Measurements from ENCODE around the gene PHLDA3. TPM values are rescaled to one million over a fixed set of nuclear protein-coding genes. Genes with fewer than 3 reads are reported as not detected.
A peak's percentile ranks its signal among the peaks of the same experiment; 100 is the strongest.

Gene PHLDA3
- total RNA-seq, 6 experiments from 2014 or later: 1.0 to 10.9 (median 2.7) TPM

- intact Hi-C loops (cut with DNase I): no loop called here
- no peaks in the 10 kb centered on the region for H3K9me3 ChIP-seq
- TF ChIP-seq POLR2A (IDR thresholded peaks at IDR 0.05) (no peak), CTCF (IDR thresholded peaks at IDR 0.05) (no peak)
- no peaks in the 10 kb centered on the region for H3K27me3 ChIP-seq
- ATAC-seq: no peak
- 45% methylated on average over 3 of the region's 3 CpGs for WGBS (ENCODE audit: insufficient coverage, low coverage, low lambda C conversion rate, missing lambda C conversion rate)
- H3K4me1 ChIP-seq: no peaks in the 10 kb centered on the region
- H3K4me3 ChIP-seq: no peak overlapping the region
- DNase-seq: no peak
- H3K36me3 ChIP-seq: no peaks in the 10 kb centered on the region
- H3K27ac ChIP-seq: no peak overlapping the region
Measured at GRCh38 chr1:201436969-201437368, 32.0 kb downstream of the PHLDA3 start.

- H3K27me3 ChIP-seq: no peaks in the 10 kb centered on the region
- intact Hi-C loops (cut with DNase I): no loop called here
- no peak overlapping the region for H3K4me3 ChIP-seq
- DNase-seq (peak in 1 of 3 donors; percentile 15), ATAC-seq (no peak)
- no peak overlapping the region for H3K27ac ChIP-seq
- TF ChIP-seq POLR2A (IDR thresholded peaks at IDR 0.05): no peak
- TF ChIP-seq CTCF (IDR thresholded peaks at IDR 0.05): no peak
- H3K9me3 ChIP-seq: no peaks in the 10 kb centered on the region
- H3K4me1 ChIP-seq: no peaks in the 10 kb centered on the region
- 53% methylated on average over 6 of the region's 6 CpGs for WGBS (ENCODE audit: insufficient coverage, low coverage, low lambda C conversion rate, missing lambda C conversion rate)
- H3K36me3 ChIP-seq: no peaks in the 10 kb centered on the region
Measured at GRCh38 chr1:201436393-201436792, 32.6 kb downstream of the PHLDA3 start.

- Histone ChIP-seq H3K27me3 (no peaks in the 10 kb centered on the region), H3K4me1 (no peaks in the 10 kb centered on the region), H3K4me3 (no peak overlapping the region), H3K36me3 (no peaks in the 10 kb centered on the region), H3K27ac (no peak overlapping the region), H3K9me3 (no peaks in the 10 kb centered on the region)
- ATAC-seq (no peak), DNase-seq (no peak)
- intact Hi-C loops (cut with DNase I): no loop called here
- WGBS (ENCODE audit: insufficient coverage, low coverage, low lambda C conversion rate, missing lambda C conversion rate): 81% methylated on average over 3 of the region's 3 CpGs
- TF ChIP-seq POLR2A (IDR thresholded peaks at IDR 0.05) (no peak), CTCF (IDR thresholded peaks at IDR 0.05) (no peak)
Measured at GRCh38 chr1:201434266-201434665, 34.7 kb downstream of the PHLDA3 start.

GRCh38 chr1:201433609-201434008 lies 35.4 kb downstream of the PHLDA3 start:
- Histone ChIP-seq H3K27ac (no peak overlapping the region), H3K9me3 (no peaks in the 10 kb centered on the region), H3K4me1 (no peaks in the 10 kb centered on the region), H3K4me3 (no peak overlapping the region), H3K36me3 (no peaks in the 10 kb centered on the region), H3K27me3 (no peaks in the 10 kb centered on the region)
- intact Hi-C loops (cut with DNase I): no loop called here
- ATAC-seq (no peak), DNase-seq (no peak)
- TF ChIP-seq CTCF (IDR thresholded peaks at IDR 0.05): no peak
- WGBS (ENCODE audit: insufficient coverage, low coverage, low lambda C conversion rate, missing lambda C conversion rate): 66% methylated on average over 6 of the region's 6 CpGs

GRCh38 chr1:201430776-201431175 lies 38.2 kb downstream of the PHLDA3 start:
- TF ChIP-seq POLR2A (IDR thresholded peaks at IDR 0.05) (no peak), CTCF (IDR thresholded peaks at IDR 0.05) (no peak)
- no peak for ATAC-seq
- intact Hi-C loops (cut with DNase I): no loop called here
- DNase-seq: peak in 1 of 3 donors; percentile 21
- Histone ChIP-seq H3K27ac (no peak overlapping the region), H3K36me3 (no peaks in the 10 kb centered on the region), H3K9me3 (no peaks in the 10 kb centered on the region), H3K4me3 (no peak overlapping the region), H3K4me1 (no peaks in the 10 kb centered on the region), H3K27me3 (no peaks in the 10 kb centered on the region)
- whole genome bisulfite sequencing (ENCODE audit: insufficient coverage, low coverage, low lambda C conversion rate, missing lambda C conversion rate): 43% methylated on average over 1 of the region's 4 CpGs
